SK-N-SH (cell line): ENCODE data around the gene RRBP1.

Experiments used
- CTCF ChIP-seq: fragments of 200-600 bp; sonication (generic); IDR thresholded peaks from 2 replicates; pipeline ENCODE4 v1.6.1; 2017; ENCODE audit warnings: antibody characterized with exemption, mild to moderate bottlenecking, moderate library complexity
- EP300 ChIP-seq, 2 experiments: IDR thresholded peaks; 2 replicates each; pipeline versions ENCODE4 v1.4.0 to v1.6.1; 2012; ENCODE audit warnings: borderline replicate concordance in 1 of 2, low read depth in 1 of 2, low read length in 1 of 2
- JUND ChIP-seq: IDR thresholded peaks from 2 replicates; pipeline ENCODE4 v1.4.0; 2012
- POLR2AphosphoS5 ChIP-seq: IDR thresholded peaks from 2 replicates; pipeline ENCODE4 v1.6.1; 2012; ENCODE audit warnings: low read depth, low read length
- RAD21 ChIP-seq: IDR thresholded peaks from 2 replicates; pipeline ENCODE4 v1.6.1; 2012; ENCODE audit warnings: mild to moderate bottlenecking, low read length
- TEAD4 ChIP-seq: IDR thresholded peaks from 2 replicates; pipeline ENCODE4 v1.4.0; 2012; ENCODE audit warnings: mild to moderate bottlenecking, borderline replicate concordance; ENCODE audit not compliant: insufficient read depth
- YY1 ChIP-seq: IDR thresholded peaks from 2 replicates; pipeline ENCODE4 v1.4.0; 2012; ENCODE audit warnings: low read depth, mild to moderate bottlenecking
- TF ChIP-seq, protein P1 (sequence below): IDR thresholded peaks from 2 replicates; pipeline ENCODE4 v1.4.0; 2012; ENCODE audit warnings: low read depth, borderline replicate concordance

- TF ChIP-seq CTCF: no peak
- TF ChIP-seq, protein P1, sequence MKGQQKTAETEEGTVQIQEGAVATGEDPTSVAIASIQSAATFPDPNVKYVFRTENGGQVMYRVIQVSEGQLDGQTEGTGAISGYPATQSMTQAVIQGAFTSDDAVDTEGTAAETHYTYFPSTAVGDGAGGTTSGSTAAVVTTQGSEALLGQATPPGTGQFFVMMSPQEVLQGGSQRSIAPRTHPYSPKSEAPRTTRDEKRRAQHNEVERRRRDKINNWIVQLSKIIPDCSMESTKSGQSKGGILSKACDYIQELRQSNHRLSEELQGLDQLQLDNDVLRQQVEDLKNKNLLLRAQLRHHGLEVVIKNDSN: no peak
- TF ChIP-seq TEAD4: no peak
- no peak for TF ChIP-seq EP300 (IDR thresholded peaks at IDR 0.05; ENCODE audit: borderline replicate concordance in 1 of 2, low read depth in 1 of 2, low read length in 1 of 2)
- TF ChIP-seq POLR2AphosphoS5: no peak
- TF ChIP-seq RAD21: no peak
- no peak for TF ChIP-seq YY1
- no peak for TF ChIP-seq JUND
Observed at GRCh38 chr20:17590245-17590644, 91.8 kb downstream of the RRBP1 start.
